Body of pancreas (tissue), 4 donors: ENCODE measurements around the gene AFM. TPM values are rescaled to one million over a fixed set of nuclear protein-coding genes. Genes with fewer than 3 reads are reported as not detected.

Source experiments
- ATAC-seq: fragments of 150-250 bp; one replicate; pipeline ENCODE4 v1.9.1; 2016
- DNase-seq, 4 donors: peaks; one replicate each; pipeline ENCODE4 v3.0.0-alpha.2; 2019
- H3K27ac ChIP-seq, 4 donors: fragments of 200-600 bp; sonication (generic); 1 replicate in 3 of 4; 2 replicates in 1 of 4; pipeline versions ENCODE4 v1.5.1 to v1.6.1; 2016 to 2019; ENCODE audit warnings: mild to moderate bottlenecking in 1 of 4, mixed read lengths in 1 of 4, moderate library complexity in 1 of 4
- H3K27me3 ChIP-seq, 2 donors: fragments of 200-600 bp; sonication (generic); one replicate each; pipeline ENCODE4 v1.6.0; 2016; ENCODE audit warnings: mild to moderate bottlenecking in 1 of 2
- H3K36me3 ChIP-seq, 2 donors: fragments of 200-600 bp; sonication (generic); replicated peaks in 1 of 2; 2 replicates each; pipeline ENCODE4 v1.5.1; 2016; ENCODE audit warnings: low read depth in 2 of 2; ENCODE audit not compliant: insufficient read depth in 1 of 2
- H3K4me1 ChIP-seq: fragments of 200-600 bp; sonication (generic); one replicate; pipeline ENCODE4 v1.6.0; 2016
- H3K4me3 ChIP-seq, 2 donors: fragments of 200-600 bp; sonication (generic); 1 replicate in 1 of 2; 2 replicates in 1 of 2; pipeline ENCODE4 v1.5.1; 2016 to 2019
- H3K9me3 ChIP-seq, 3 donors: fragments of 200-600 bp; sonication (generic); 1 replicate in 2 of 3; 2 replicates in 1 of 3; pipeline ENCODE4 v1.5.1; 2016
- CTCF ChIP-seq, 7 experiments: fragments of 450-650 bp in 4 of 7; fragments of 200-600 bp in 3 of 7; sonication (generic) in 3 of 7; IDR thresholded peaks; one replicate each; pipeline ENCODE4 v1.5.1; 2016 to 2019; ENCODE audit warnings: antibody characterized with exemption in 7 of 7
- POLR2A ChIP-seq, 3 donors: fragments of 450-650 bp; IDR thresholded peaks; one replicate each; pipeline ENCODE4 v1.6.1; 2016; ENCODE audit warnings: antibody characterized with exemption in 3 of 3, mild to moderate bottlenecking in 2 of 3
- WGBS, 2 donors: methylation state at CpG; one replicate each; pipeline ENCODE4 v1.1.5; 2017; 5-methylcytosine and 5-hydroxymethylcytosine counted together
- intact Hi-C: fragments of 100-400 bp; cut with DNase I; formaldehyde crosslinking; loops from one replicate; pipeline ENCODE4 v1.15.1; 2023
- total RNA-seq, 2 donors: library from RNA; depleted of rRNA; stranded (reverse); fragments of >200 nt; gene quantifications; one replicate each; pipeline ENCODE4 v1.1.0, GENCODE V29; 2016

AFM gene
- total RNA-seq, 2 donors from 2014 or later = 0.33 TPM; not detected in 1

- intact Hi-C loops = no loop called here
- TF ChIP-seq POLR2A (IDR thresholded peaks at IDR 0.05) (no peak), CTCF (IDR thresholded peaks at IDR 0.05) (no peak)
- Histone ChIP-seq H3K4me3 (no peak overlapping the region), H3K36me3 (no peaks in the 10 kb centered on the region), H3K9me3 (peaks cover 0 to 6% (median 0%) of the 10 kb centered on the region in 3 donors), H3K27me3 (no peaks in the 10 kb centered on the region), H3K4me1 (no peaks in the 10 kb centered on the region), H3K27ac (no peak overlapping the region)
- no peak for ATAC-seq
- no peak for DNase-seq
- 77% methylated on average over 3 of the region's 3 CpGs for WGBS, 2 donors
Observed at GRCh38 chr4:73468170-73468569, 13.4 kb upstream of the AFM start.

GRCh38 chr4:73470728-73471127 lies 10.8 kb upstream of the AFM start:
- no peaks in the 10 kb centered on the region for H3K27me3 ChIP-seq
- peaks cover 0 to 9% (median 0%) of the 10 kb centered on the region in 3 donors for H3K9me3 ChIP-seq
- no peak overlapping the region for H3K27ac ChIP-seq
- DNase-seq (no peak), ATAC-seq (no peak)
- no peak for TF ChIP-seq CTCF (IDR thresholded peaks at IDR 0.05)
- no peak for TF ChIP-seq POLR2A (IDR thresholded peaks at IDR 0.05)
- no peak overlapping the region for H3K4me3 ChIP-seq
- H3K4me1 ChIP-seq = no peaks in the 10 kb centered on the region
- intact Hi-C loops = no loop called here
- no peaks in the 10 kb centered on the region for H3K36me3 ChIP-seq
- WGBS, 2 donors = 75 to 84% methylated on average over 1 of the region's 1 CpG

- peaks cover 0 to 9% (median 0%) of the 10 kb centered on the region in 3 donors for H3K9me3 ChIP-seq
- DNase-seq = no peak
- H3K4me1 ChIP-seq = peaks cover 19% of the 10 kb centered on the region
- H3K4me3 ChIP-seq = no peak overlapping the region
- ATAC-seq = no peak
- WGBS, 2 donors = 69 to 78% methylated on average over 5 to 11 of the region's 11 CpGs
- no peaks in the 10 kb centered on the region for H3K27me3 ChIP-seq
- intact Hi-C loops = no loop called here
- no peak overlapping the region for H3K27ac ChIP-seq
- H3K36me3 ChIP-seq = no peaks in the 10 kb centered on the region
- TF ChIP-seq CTCF (IDR thresholded peaks at IDR 0.05) = no peak
- TF ChIP-seq POLR2A (IDR thresholded peaks at IDR 0.05) = no peak
Observed at GRCh38 chr4:73477176-73477575, 4.4 kb upstream of the AFM start.

GRCh38 chr4:73479323-73479722 lies 2.2 kb upstream of the AFM start:
- WGBS, 2 donors = 43 to 44% methylated on average over 1 of the region's 1 CpG
- no peaks in the 10 kb centered on the region for H3K36me3 ChIP-seq
- TF ChIP-seq POLR2A (IDR thresholded peaks at IDR 0.05) (no peak), CTCF (IDR thresholded peaks at IDR 0.05) (no peak)
- H3K27me3 ChIP-seq = no peaks in the 10 kb centered on the region
- H3K4me3 ChIP-seq = no peak overlapping the region
- intact Hi-C loops = no loop called here
- no peak overlapping the region for H3K27ac ChIP-seq
- peaks cover 22% of the 10 kb centered on the region for H3K4me1 ChIP-seq
- peaks cover 0 to 3% (median 0%) of the 10 kb centered on the region in 3 donors for H3K9me3 ChIP-seq
- ATAC-seq (no peak), DNase-seq (no peak)

- Histone ChIP-seq H3K9me3 (no peaks in the 10 kb centered on the region), H3K27me3 (no peaks in the 10 kb centered on the region), H3K36me3 (no peaks in the 10 kb centered on the region), H3K4me3 (no peak overlapping the region), H3K4me1 (peaks cover 26% of the 10 kb centered on the region), H3K27ac (no peak overlapping the region)
- TF ChIP-seq POLR2A (IDR thresholded peaks at IDR 0.05) = no peak
- TF ChIP-seq CTCF (IDR thresholded peaks at IDR 0.05) = no peak
- no peak for ATAC-seq
- DNase-seq = no peak
- intact Hi-C loops = no loop called here
Observed at GRCh38 chr4:73485085-73485484, 3.5 kb downstream of the AFM start.
